Prostate gland (tissue), 2 donors: ENCODE data around the gene EAPP.

Experiments
- POLR2A ChIP-seq: fragments of 450-650 bp; IDR thresholded peaks from one replicate; pipeline ENCODE4 v1.6.1; 2016; ENCODE audit warnings: antibody characterized with exemption, mild to moderate bottlenecking
- TF ChIP-seq, protein P1 (sequence below), 4 experiments: fragments of 200-600 bp in 2 of 4; fragments of 450-650 bp in 2 of 4; sonication (generic) in 2 of 4; IDR thresholded peaks; 1 replicate in 3 of 4; 2 replicates in 1 of 4; pipeline ENCODE4 v1.5.1; 2016 to 2019; ENCODE audit warnings: antibody characterized with exemption in 4 of 4, mild to moderate bottlenecking in 2 of 4, moderate library complexity in 2 of 4

DNA sequence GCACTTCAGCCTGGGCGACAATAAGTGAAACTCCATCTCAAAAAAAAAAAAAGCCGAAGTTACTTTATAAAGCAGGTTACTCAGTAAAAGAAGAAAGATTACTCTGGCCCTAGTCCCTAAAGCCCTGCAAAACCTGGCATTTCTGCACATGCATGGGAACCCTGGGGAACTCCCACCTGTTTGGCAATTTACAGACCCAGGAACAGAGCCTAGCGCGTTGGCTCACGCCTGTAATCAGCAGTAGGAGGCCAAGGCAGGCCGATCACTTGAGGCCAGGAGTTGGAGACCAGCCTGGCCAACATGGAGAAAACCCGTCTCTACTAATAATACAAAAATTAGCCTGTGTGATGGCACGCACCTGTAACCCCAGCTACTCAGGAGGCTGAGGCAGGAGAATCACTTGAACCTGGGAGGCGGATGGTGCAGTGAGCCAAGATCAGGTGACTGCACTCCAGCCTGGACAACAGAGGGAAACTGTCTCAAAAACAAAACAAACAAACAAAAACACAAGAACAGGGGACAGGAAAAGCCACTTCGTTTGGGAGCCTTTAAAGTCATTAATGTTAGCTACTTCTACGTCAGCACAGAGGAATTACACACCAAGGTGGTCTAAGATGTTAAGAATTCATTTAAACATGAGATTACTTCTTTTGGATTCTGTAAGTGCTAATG is 43.4 kb downstream of the EAPP start:
- TF ChIP-seq, protein P1, sequence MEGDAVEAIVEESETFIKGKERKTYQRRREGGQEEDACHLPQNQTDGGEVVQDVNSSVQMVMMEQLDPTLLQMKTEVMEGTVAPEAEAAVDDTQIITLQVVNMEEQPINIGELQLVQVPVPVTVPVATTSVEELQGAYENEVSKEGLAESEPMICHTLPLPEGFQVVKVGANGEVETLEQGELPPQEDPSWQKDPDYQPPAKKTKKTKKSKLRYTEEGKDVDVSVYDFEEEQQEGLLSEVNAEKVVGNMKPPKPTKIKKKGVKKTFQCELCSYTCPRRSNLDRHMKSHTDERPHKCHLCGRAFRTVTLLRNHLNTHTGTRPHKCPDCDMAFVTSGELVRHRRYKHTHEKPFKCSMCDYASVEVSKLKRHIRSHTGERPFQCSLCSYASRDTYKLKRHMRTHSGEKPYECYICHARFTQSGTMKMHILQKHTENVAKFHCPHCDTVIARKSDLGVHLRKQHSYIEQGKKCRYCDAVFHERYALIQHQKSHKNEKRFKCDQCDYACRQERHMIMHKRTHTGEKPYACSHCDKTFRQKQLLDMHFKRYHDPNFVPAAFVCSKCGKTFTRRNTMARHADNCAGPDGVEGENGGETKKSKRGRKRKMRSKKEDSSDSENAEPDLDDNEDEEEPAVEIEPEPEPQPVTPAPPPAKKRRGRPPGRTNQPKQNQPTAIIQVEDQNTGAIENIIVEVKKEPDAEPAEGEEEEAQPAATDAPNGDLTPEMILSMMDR (IDR thresholded peaks at IDR 0.05), result no peak
- no peak for TF ChIP-seq POLR2A
